CD4-positive, alpha-beta T cell treated with Interferon gamma for 1 hour (primary cell): ENCODE results near the gene DSC3.

ENCODE experiments used
- DNase-seq: peaks from one replicate; pipeline ENCODE4 v3.0.0-alpha.2; 2020

DSC3 gene

GRCh38 chr18:30969670-30970170 is 72.8 kb downstream of the DSC3 start:
- no peak for DNase-seq

- DNase-seq: no peak
Observed at GRCh38 chr18:30967701-30968100, 74.8 kb downstream of the DSC3 start.

- DNase-seq: no peak
Observed at GRCh38 chr18:30965237-30965636, 77.3 kb downstream of the DSC3 start.

- no peak for DNase-seq
Observed at GRCh38 chr18:30960661-30961060, 81.9 kb downstream of the DSC3 start.

GRCh38 chr18:30957066-30957465 is 85.5 kb downstream of the DSC3 start:
- no peak for DNase-seq

- DNase-seq: no peak
Observed at GRCh38 chr18:30954262-30954661, 88.3 kb downstream of the DSC3 start.

- DNase-seq: no peak
Observed at GRCh38 chr18:30945761-30946160, 96.8 kb downstream of the DSC3 start.

- no peak for DNase-seq
Observed at GRCh38 chr18:30944773-30945417, 97.6 kb downstream of the DSC3 start.

- DNase-seq: no peak
Observed at GRCh38 chr18:30940952-30941539, 101.5 kb downstream of the DSC3 start.
